HG03558 (cell line): ENCODE measurements around the gene NOL7.

Source experiments
- ATAC-seq: cut with Tn5 transposase; IDR thresholded peaks from one replicate; pipeline ENCODE4 v1.9.1; 2021; ENCODE audit warnings: moderate number of reproducible peaks; ENCODE audit not compliant: unreplicated experiment; ENCODE audit errors: extremely low read depth

NOL7 gene

GRCh38 chr6:13593103-13593502 lies 22.0 kb upstream of the NOL7 start:
- ATAC-seq: no peak

GRCh38 chr6:13593720-13594119 lies 21.4 kb upstream of the NOL7 start:
- no peak for ATAC-seq

DNA sequence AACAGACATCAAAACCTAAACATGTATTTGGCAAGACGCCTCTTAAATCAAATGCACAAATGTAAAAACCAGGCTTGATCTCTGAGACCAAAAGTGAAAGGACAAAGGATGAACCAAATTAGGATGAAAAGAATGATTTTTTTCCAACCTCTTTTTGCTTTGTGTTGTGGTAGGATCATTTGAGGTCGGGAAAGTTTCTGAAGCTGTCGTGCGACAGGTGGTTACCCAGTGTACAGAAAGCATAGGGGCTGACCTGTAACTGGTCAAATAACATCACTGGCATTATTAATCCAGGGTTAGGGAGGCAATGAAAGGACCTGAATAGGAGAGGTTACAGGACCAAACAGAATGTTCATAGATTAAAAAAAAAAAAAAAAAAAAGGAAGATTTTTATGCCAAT lies 18.1 kb upstream of the NOL7 start:
- no peak for ATAC-seq

GRCh38 chr6:13600036-13600435 lies 15.1 kb upstream of the NOL7 start:
- no peak for ATAC-seq

DNA sequence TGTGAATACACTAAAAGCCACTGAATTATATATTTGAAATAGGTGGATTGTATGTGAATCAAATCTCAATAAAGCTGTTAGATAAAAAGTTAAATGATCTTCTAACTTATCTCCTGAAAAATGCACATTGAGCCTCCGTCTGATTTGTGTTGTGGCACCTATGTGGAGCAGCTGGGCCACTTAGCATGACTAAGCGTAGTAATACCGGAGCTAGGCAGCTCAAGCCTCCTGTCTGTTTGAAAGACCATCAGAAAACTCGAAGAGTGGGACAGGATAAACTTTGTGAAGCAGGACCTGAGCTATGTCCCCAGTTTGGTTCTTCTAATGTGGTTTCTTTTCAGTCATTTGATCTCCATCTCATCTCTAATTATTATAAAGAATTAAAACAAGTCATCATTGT lies 11.0 kb upstream of the NOL7 start:
- no peak for ATAC-seq

DNA sequence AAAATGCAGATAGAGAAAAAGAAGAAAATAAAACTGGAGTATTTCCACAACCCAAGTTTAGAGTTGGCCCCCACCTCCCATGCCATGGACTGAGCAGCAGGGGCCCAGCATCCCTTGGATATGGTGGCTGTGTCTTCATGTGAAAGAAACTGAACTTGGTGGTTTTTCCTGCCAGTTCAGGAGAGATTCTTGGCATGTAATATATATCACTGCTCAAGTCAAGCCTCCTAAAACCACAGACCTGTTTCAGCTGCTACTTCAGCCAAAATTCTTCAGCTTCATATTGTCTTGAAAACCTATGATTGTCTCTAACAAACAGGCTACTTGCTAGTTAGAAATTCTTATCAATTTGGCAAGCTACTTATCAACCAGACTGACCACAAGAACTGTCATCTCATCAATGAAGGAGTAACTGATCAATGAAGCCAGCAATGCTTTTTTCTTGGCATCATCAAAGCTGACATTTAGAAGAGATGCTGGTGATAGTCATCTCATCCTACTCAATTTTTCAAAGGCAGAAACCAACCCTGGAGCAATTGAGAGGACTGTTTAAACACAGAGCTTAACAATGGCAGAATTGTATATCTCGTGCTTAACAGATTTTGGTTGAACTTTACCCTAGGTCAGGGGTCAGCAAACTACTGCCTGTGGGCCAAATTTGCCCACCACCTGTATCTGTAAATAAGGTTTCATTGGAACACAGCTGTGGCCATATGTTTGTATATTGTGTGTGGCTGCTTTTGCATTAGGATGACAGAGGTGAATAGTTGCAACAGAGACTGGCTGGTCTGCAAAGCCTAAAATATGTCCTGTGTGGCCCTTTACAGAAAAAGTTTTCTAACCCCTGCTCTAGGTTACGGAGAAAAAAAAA lies 10.4 kb upstream of the NOL7 start:
- no peak for ATAC-seq

- no peak for ATAC-seq
These were observed 9.5 kb upstream of the NOL7 start for GRCh38 chr6:13605634-13606033.

DNA sequence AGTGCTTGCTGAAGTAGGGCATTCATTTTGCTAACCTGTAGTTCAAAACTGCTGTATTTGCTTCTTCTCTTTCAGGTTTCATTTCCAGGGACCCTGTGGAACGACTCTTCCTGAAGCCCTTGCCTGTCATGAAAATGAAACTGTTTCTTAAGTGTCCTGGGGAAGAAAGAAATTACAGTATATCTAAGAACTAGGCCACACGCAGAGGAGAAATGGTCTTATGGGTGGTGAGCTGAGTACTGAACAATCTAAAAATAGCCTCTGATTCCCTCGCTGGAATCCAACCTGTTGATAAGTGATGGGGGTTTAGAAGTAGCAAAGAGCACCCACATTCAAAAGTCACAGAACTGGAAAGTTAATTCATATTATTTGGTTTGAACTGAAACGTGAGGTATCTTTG lies 3.4 kb upstream of the NOL7 start:
- ATAC-seq: no peak

GRCh38 chr6:13613029-13613594 lies 2.0 kb upstream of the NOL7 start:
- ATAC-seq: no peak

DNA sequence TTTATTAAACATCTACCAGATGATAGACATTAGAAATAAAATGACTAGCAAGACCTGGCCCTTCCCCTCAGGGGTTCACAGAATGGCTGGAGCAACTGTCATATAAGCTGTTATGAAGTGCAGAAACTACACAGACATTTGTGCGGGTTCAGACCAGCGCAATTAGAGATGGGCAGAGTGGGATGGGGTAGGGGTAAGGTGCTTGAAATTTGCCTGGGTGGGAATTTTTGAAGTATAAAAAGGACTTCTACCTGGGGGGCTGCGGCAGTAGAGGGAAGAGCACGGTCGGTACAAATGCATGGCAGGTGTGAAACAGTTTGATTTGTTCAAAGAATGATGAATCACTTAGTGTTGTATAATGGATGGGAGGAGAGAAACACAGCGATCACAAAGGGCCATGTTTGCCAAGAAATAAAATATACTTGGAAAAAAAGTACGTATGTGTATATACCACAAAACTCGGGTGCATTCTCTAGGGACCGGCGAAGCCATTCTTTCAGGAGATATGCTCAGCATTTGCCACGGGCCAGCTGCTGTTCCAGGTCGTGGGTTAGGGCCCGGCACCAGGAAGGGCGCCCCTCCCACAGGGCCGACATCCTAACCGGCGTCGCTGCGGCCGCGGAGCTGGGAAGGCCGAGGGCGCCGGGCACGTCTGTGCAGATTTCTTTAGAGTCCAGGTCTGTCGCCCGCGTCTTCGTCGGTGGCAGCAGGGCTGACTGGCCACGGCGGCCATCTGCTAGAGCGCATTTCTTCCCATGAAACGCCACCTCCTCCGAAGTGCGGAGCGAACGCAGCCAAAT lies 809 bp upstream of the NOL7 start:
- no peak for ATAC-seq

DNA sequence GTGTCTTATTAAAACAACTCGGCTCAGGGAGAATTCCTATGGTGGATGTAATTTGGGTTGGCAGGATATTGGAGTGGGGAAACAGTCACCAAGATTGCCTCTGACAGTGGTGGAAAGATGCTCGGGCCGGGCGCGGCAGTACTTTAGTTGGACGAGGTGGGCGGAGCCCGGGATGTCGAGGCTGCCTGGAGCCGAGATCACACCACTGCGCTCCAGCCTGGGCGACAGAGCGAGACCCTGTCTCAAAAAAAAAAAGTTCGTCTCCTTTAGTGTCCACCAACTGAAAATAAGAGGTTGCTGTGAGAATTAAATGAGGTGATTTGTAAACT lies 621 bp downstream of the NOL7 start:
- ATAC-seq: no peak

DNA sequence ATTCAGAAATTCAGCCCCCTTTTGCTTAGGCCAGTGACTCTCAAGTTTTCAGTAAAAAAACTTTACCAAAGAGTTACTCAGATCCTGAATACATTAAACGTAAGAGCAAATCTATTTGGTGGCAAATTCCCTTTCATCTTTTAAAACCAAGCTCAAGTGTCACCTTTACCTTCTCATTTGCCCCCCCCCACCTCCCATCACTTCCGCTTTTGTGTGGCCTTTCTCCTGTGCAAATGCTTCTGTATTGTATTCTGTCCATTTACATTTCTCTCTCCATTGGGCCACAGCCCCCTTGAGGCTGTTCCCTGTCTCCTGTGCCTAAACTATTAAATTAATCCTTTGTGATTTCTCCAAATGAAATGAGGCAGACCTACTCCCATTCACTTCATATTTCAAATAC lies 1.9 kb downstream of the NOL7 start:
- no peak for ATAC-seq

DNA sequence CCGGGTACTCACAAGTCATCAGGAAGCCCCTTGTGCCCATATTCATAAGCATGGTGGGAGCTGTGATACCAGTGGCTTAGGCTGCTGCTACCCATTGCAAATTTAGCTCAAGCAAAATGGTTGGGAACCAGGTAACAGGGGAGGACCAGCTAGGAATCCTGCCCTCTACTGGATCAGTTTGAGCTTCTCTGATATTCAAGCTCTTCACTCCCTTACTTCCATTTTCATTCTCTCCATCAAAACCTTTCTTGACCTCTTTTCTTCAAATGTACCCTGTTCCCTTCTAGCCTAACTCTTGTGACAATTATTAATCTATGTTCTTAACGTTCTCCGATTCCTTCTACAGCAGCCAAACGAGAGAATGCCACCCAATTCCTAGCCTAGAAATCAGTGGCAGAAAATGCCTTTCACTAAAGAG lies 9.7 kb downstream of the NOL7 start:
- no peak for ATAC-seq

GRCh38 chr6:13629459-13630116 lies 14.5 kb downstream of the NOL7 start:
- no peak for ATAC-seq

GRCh38 chr6:13630499-13630898 lies 15.4 kb downstream of the NOL7 start:
- ATAC-seq: no peak

GRCh38 chr6:13633343-13633742 lies 18.2 kb downstream of the NOL7 start:
- ATAC-seq: no peak

DNA sequence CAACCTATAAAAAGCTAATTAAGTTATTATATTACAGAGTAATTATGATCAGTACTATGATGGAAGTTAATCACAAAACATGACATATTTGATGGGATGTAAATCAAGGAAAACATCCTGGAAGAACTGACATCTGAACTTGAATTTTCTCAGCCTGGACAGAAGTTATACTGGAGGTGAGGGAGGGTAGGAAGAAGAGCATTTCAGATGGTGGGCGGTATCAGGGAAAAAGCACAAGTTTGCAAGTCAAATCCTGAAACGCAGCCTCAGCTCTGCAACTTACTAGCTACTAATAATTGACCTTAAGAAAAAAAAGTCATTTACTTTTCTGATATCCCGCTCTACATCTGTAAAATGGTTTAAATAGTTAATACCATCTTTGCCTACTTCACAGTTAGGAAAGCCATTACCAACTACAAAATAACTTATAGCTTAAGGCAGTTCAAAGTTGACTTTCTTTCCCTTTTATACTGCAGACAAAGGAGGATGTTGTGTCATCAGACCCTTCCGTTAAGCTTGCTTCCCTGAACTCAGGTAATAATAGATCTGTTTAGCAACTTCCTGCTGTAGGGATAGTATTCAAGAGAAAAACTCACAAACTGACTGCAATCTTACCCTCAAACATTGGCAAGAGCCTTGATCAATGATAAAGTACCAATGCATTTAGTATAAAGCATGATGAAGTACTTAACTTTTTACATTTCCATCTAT lies 21.0 kb downstream of the NOL7 start:
- no peak for ATAC-seq

DNA sequence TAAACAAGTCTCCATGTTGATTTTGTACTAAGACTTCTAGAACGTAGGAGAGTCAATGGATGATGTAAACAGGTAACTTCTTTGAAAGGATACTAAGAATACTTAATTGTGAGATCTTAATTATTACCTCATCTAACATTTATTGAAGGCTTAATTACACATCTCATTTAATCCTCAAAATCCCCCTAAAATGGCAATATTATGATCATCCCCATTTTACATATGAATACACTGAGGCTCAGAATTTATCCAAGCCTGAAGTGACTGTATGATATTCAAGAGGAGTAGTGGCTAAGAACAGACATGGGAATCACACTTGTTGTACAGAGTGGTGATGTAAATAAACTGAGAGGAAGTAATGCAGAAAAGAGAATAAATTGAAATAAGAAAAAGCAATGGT lies 22.9 kb downstream of the NOL7 start:
- no peak for ATAC-seq

DNA sequence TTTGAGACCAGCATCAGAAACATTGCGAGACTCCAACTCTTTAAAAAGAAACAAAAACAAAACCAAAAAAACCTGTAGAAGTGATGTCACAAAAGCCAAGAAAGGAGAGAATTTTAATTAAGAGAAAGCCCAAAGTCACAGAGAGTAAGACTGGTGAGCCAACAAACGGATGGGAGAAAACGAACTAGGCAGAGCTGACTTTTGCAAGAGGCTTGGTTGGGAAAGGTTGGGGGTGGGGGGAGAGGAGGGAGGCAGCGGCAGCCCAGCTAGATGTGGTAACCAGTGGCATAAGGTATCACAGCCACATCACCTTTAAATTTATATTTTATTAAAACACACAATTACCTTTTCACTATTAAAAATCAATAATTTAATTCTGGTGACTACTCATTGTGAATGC lies 23.5 kb downstream of the NOL7 start:
- no peak for ATAC-seq

GRCh38 chr6:13641315-13641714 lies 26.2 kb downstream of the NOL7 start:
- ATAC-seq: no peak
